ENCODE data around the gene GNA12.

DNA sequence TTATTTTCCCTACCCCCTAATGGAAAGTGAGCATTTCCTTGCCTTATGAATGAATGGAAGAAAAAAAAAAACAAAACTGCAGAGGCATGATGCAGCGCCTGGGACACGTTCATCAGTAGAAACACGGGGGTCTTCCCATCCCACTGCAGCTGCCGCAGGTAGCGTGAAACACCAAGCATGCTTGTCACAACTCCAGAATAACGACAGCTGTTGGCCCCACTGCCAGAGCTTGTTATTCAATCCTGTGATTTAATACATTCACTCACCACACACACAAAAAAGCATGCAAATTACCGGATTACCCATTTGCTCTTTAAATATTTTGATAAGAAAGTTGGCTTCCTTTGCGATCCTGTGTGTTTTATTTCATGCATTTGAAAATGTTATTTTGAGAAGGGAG is 48.4 kb upstream of the GNA12 start:
- no peak for TF ChIP-seq CTCF (conservative IDR thresholded peaks at IDR 0.05; ENCODE audit: low read depth, low read length)
- no peak for TF ChIP-seq EZH2 (IDR thresholded peaks at IDR 0.05; ENCODE audit: low read length, unreplicated experiment)

Data from PC-3 (cell line).